HG02943 (cell line): ENCODE data around the gene PLXNA2.

Experiments
- ATAC-seq: cut with Tn5 transposase; IDR thresholded peaks from one replicate; pipeline ENCODE4 v1.9.1; 2021; ENCODE audit warnings: mild to moderate bottlenecking, low read depth, moderate library complexity; ENCODE audit not compliant: unreplicated experiment

The PLXNA2 gene

DNA sequence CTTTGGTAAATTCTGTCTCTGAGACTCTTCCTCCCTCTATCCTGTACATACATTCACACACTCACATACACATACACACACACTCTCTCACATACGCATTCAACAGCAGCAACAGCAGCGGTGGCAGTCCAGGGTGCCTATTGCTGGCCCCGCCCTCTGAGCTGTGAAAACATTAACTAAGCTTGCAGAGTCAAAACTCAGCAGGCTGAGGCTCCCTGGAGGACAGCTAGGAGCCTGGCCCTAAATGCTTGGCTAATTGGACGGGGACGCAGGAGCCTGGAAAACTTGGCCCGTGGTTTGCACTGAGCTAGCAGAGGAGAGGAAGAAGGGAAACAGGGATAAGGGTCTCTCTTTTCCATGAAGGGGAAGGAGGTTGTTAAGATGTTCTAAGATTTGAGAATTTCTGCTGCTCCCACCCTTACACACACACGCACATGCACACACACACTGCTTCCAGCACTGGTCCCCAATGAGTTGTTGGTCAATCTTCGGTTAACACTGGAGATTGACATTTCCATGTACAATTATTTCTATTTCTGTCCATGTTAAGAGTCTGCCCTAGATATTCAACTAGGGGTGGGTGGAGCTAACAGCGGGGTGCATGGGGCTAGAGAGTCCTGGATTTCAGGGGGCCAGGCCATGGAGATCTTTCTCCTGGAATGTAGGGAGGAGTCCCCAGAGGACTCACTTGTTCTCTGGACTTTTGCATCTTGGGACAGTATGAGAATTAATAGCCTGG is 94.2 kb downstream of the PLXNA2 start:
- ATAC-seq, result no peak

DNA sequence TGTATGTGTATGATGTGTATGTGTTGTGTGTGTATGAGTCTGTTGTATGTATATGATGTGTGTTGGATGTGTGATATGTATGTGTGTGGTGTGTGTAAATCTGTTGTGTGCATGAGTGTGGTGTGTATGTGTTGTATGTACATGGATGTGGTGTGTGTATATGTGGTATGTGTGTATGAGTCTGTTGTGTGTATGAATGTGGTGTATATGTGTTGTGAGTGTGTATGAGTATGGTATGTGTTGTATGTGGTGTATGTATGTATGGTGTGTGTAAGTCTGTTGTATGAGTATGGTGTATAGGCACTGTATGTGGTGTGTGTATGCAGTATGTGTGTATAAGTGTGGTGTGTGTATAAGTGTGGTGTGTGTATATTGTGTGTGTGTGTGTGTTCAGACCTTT is 95.0 kb downstream of the PLXNA2 start:
- ATAC-seq, result no peak

DNA sequence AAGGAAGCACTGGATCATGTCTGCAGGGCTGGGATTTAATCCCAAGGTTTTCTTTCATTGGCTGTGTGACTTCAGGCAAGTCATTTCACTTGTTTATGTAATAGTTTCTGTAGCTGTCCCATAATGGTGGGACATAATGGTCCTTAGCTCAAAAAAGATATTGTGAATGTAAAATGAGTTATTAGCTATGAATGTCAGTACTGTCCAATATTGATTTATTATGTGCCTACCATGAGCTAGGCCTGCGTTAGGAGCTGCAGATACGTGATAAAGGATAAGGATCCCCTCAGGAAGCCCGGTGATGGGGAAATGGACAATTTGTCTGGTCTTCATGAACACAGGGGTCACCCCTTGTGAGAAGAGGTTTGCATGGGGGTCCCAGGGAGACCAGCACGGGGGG is 95.8 kb downstream of the PLXNA2 start:
- ATAC-seq, result no peak

DNA sequence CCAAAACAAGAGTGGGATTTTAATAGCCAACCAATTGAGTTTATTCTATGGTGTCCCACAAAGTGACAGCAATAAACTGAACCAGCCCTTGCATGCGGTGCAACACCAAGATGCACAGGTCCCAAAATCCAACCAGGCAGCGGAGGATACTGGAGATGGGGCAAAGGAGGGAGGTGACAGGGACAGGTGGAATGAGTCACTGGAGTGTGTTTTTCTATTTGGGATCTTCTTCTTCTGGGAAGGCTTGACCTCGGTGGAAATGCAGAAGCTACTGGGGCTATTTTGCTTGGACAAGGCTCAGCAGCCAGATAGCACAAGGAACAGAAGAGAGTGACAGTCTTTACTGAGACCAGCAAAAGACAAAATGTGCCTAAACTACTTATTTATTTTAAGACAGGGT is 97.5 kb downstream of the PLXNA2 start:
- ATAC-seq, result no peak

DNA sequence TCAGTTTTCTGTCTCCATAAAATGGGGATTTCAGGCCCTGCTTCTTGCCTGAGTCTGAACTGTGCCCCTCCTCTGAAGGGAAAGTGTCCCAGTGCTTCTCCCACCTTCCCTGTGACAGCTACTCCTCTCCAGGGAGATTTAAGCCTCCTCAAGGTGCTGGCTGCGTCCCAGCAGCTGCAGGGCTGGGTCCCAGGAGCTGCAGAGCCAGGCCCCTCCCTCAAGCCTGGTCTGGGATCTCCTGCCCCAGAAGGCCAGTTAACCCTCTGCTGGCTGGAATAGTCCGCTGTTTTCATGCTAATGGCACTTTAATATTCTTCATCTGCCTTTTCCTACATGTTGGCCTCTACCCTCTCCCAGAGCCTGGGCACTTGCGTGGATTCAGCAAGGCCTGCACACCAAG is 99.0 kb downstream of the PLXNA2 start:
- no peak for ATAC-seq

DNA sequence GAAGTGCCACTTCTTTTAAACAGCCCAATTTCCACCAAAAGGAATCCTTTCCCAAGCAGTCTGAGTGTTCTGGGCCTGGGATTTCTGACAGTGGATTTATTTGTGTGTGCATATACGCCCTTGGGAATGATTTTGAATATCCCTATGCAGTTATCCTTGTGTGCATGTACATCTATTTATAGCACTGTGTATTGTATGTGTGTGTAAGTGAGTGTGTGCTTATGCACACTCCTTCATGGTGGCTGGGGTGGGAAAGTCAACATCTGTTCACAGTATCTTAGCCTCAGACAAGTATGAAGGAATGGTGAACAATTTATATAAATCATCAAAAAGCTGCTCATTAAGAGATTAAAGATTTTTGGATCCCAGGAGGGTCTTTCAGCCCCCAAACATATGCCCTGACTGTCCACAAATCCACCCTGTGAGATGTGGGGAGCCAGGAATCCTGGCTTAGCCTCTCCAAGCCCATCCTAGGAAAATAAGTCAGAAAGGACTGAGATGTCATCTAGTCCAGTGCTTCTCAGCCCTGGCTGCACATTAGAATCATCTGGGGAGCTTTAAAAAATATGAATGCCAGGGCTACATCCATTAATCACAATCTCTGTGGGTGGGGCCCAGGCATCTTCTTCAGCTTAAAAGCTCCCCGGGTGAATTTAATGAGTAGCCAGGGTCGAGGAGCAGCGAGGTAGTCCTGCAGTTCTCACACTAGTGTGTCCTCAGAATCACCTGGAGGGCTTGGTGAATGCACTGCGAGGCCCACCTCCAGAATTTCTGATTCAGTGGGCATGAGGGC is 101.4 kb downstream of the PLXNA2 start:
- ATAC-seq, result no peak

DNA sequence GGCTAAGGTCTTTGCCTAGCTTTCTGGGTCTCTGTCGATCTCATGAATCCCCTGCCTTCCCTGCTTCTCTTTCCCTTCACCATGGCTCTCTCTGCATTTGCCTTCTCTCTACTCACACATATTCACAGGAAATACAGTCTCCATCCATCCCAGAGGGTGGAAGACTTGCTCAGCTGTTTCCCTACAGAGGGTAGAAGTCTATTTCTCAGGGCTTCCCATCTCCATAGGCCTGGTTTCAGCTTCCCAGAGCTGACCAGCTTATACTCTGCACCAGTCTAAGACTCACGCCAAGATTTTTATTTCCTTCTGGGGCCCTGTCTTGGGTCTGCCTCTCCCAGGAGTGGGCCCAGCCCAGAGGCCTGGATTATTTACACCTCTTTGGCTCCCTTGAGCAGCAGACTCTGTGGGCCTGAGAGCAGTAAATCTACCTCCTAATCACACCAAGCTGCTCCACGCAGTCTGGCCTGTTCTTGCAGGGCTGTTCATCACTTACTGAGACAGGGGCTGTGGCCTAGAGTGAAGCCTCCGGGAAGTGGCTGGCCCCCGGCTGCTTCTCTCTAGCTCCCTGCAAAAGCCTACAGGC is 102.5 kb downstream of the PLXNA2 start:
- no peak for ATAC-seq

DNA sequence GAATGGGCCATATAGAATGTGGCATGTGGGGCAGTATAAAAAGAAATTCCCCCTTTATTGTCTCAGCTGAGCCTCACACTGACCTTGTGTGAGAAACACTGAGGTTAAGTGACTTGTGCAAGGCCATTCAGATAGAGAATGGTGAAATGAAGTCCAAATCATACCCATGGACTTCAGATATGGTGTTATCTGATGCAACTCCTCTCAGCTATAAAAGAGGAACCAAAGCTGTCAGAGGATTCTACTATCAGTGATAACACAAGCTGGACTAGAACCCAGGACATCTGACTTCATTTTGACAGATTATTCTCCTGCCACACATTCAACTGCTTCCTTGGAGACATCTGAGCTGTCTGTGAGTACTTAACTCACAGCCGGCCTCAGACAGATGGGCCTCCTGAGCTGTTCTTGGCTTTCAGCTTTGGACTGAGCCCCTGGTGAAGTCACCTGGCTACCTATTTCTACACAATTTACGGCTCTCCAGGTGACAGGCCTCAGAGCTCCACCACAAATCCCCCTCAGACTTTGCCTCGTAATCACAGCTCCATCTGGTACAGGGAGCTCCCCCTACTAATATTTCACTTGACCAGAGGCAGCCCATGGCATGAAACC is 104.6 kb downstream of the PLXNA2 start:
- ATAC-seq, result no peak

DNA sequence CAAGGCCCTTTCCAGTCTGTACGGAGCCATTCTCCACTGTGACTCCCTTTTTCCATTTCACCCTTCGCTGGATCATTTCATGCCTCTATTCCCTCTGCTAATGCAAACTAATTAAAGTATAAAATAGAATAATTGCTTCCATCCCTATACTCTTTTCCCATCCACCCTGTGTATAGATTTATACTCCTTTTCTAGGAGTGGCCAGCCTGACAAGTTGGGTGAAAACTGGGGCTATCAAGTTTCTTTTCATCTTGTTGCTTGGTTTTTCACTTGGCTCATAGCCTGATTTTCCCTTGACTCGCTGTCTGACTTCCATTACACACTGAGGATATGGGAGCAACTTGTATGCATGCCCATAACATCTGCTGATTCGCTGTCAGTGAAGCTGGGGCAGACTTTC is 107.0 kb downstream of the PLXNA2 start:
- ATAC-seq, result no peak

DNA sequence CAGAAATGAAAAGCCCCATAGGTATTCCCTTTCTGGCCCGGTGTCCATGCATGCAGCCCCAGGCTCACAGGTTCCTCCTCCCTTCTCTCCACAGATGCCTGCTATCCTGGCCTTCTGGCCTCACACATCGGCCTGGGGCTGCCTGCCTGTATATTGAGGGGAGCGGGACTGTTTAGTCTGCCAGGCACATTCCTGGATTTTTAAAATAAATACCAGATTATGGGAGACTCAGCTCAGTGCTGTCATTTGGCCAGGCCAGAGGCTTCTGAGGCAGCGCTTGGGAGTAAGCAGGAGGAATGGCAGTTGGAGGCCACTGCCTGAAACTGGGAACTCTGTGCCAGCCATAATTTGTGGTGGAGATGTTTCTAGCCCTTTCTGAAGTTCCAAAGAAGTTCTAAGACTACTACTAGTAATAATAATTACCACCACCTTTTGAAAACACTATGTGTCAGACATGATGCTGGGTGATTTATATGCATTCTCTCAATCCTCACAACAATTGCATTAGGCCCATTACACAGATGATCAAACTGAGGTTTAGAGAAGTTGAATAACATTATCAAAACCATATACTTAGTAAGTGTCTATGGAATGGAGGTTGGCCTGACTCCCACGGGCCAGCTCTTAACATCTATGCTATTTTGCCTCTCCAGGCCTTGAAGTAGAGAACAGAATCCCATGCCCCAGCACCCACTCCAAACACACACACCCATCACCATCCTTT is 107.6 kb downstream of the PLXNA2 start:
- no peak for ATAC-seq

DNA sequence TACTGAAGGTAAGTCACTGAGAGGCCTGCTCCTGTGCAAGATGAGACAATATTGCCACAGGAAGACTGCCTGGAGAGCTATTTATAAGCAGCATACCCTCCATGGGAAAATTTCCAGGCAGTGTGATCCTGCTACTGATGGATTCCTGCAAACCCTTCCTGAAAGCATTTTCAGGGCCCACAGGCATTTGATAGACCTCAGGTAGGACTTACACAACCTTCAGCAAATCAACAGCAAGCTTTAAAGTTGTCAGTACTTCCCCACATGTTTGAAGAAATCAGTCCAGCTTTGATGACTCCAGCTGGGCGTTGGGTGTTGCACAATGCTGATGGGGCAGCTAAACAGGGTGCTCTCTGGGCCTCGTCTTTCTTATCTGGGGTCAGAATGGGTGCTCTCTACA is 108.8 kb downstream of the PLXNA2 start:
- ATAC-seq, result no peak

DNA sequence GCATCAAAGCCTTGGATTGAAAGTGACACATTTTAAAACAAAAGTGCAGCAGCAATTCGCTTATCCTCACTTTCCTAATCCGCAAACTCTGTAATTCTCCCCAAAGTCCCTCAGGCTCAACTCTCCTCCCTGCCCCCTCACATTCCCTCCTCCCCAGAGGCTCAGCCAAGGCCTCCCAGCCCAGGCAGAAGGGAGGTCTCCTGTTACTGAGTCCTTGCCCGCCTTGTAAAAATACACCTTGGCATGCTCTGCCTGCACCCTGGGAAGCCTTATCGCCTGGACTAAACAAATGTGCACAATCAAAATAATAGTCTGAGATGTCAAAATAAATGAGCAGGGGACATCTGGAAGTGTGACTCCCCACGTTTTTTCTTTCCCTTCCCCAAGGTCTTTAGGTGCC is 109.7 kb downstream of the PLXNA2 start:
- no peak for ATAC-seq

DNA sequence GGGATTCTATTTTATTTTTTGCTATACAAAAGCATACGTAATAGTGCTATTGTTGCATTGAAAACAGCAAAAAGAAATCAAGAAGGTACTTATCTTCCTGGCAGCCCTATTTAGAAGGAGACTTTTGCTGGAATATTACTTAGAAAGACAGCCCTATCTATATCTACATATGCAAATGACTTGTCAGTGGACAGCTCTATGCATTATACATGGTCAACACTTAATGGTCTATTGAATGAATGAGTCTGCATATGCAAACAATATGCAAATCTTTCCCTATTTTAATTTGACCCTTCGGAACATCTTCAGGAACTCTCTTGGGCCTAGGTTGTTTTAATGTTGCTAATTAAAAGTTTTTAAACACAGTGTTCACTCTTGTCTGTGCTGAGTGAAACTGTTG is 110.8 kb downstream of the PLXNA2 start:
- ATAC-seq, result no peak

DNA sequence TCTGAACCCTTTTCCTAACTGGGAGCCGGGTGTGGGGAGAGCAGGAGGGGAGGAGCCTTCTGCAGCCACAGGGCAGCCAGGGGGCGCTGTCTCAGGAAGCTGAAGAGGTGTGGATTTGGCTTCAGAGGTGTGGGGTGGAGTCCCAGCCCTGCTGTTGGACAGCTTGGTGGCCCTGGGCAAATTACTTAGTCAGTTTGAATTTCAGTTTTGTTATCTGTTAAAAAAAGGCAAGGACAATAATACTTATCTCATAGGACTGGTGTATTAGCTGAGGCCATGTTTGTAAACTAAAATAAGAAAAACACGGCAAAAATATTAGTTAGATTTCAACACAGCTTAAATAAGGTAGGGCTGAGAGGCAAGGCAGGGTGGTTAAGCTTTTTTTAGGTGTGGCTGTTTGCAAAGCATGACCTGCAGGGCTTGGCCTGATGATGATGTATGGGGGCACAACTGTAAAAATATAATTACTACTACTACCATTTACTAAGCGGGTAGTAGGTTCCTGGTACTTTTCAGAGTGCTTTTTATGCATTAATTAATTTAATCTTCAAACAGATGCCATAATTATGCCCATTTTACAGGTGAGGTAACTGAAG is 111.8 kb downstream of the PLXNA2 start:
- ATAC-seq, result peak; percentile 82

DNA sequence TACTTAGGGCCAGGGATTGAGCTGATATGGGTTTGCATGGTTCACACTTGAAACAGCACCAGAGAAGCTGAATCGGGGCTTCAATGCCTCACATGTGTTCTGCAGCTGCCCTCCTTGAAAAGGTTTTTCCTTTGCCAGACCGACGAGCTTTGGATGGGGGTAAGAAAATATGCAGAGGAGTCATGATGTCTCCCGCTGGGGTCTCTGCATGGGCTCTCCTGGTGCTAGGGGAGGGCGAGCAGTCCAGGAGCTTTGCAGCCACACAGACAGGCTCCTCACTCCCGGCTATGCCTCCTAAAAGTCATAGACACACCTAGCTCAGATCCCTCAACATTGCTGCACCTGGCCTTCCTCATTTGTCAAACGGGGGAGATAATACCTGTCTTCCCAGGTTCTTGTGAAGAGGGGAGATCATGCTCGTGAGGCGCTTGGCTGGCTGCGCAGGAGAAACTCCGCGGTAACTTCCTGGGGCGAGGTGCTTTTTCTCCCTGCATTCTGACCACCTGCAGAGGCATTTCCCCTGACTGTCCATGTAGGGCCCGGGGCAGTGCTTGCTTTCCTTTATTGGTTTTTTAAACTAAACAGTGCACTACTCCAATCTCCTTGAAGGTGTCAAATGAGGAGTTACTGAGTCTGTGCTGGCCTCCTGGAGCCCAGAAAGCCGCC is 112.4 kb downstream of the PLXNA2 start:
- peak; percentile 29 for ATAC-seq

DNA sequence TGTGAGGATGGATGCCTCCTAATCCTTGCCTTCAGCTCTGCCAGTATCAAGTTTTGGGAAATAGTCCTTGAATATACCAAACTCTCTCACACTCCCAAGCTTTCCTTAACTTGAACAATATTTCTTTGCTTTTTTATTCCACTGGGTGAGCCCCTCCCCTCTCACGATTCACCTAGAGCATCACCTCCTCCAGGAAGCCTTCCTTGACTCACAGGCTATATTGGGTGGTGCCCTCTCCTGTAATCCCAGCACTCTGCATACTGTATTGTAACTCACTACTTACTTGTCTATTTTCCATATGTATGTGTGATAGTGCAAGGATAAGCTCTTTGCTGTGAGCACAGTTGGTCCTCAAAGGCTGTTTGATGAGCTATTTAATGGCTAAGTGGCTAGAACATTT is 114.7 kb downstream of the PLXNA2 start:
- ATAC-seq, result no peak

DNA sequence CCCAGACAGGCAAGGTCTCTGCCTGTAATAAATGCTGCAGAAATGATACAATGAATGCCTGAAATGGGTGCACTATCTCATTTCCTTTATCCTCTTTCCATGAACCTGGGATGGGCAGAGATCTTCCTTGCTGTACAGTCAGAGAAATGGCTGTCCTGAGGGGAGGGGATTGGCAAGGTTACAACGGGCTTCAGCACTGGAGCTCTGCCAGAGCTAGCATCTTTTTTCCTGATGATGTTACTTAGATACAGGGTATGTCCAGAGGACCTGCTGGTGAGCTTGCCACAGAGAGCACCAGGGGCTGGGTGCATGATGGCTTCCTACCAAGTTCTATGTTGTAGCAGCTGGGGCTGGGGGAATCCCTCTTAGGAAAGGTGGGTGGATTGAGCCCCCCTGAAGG is 115.1 kb downstream of the PLXNA2 start:
- ATAC-seq, result no peak

DNA sequence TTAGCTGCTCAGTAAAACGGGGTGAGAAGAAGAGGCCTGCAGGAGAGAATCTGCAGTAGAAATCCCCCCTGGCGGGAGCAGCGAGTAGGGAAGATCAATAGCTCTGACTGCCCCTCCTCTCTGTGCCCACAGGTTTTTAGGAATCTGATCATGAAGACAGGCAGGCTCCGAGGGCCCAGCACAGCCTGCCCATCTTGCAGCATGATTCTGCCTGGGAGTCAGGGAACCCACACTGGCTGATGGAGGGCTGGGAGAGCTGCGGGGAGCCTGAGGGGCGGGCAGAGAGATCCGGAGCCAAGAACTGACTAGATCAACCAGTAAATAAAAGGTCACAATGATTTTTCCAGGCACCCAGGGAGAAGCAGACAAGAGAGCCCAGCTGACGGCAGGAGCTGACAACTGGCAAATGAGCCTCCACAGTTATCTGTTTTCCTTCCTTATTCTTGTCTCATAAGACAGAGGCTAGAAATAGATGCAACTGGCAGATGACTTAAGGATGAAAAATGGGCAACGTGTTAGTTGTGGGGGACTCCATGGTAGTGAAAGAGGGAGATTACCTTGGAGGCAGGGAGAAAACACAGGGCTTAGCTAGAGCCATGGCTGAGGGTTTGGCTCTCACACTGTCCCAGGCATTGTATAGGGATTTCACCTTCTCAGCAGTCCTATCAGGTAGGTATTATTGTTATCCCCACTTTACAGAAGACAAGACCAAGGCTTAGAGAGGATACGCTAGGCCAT is 116.2 kb downstream of the PLXNA2 start:
- ATAC-seq, result no peak

DNA sequence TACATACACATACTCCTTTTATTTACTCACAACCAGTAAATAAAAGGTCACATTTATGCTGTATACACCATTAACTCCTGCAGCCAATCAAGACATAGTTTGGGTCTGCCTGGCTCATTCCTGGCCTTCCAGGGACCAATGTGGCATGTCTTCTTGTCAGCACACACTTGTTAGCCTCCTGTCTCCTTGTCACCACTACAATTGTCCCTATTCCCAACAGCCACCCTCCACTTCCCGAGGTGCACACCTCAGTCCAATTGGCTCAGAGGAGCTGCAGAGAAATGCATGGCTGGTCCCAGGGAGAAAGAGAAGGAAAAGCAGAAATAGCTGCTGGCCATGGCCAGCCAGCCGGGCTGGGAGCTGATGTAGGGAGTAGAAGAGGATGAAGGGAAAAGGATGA is 116.9 kb downstream of the PLXNA2 start:
- ATAC-seq, result no peak
